Esophagus muscularis mucosa (tissue), 3 donors: ENCODE data around the gene AKAP12.

Experiments
- POLR2A ChIP-seq: fragments of 450-650 bp; IDR thresholded peaks from one replicate; pipeline ENCODE4 v1.6.1; 2017; ENCODE audit warnings: antibody characterized with exemption, moderate library complexity, mild to moderate bottlenecking, low read depth
- TF ChIP-seq, protein P1 (sequence below), 3 experiments: fragments of 200-600 bp in 2 of 3; fragments of 450-650 bp in 1 of 3; sonication (generic) in 2 of 3; IDR thresholded peaks; one replicate each; pipeline ENCODE4 v1.5.1; 2017 to 2019; ENCODE audit warnings: antibody characterized with exemption in 3 of 3, mild to moderate bottlenecking in 2 of 3, moderate library complexity in 1 of 3

DNA sequence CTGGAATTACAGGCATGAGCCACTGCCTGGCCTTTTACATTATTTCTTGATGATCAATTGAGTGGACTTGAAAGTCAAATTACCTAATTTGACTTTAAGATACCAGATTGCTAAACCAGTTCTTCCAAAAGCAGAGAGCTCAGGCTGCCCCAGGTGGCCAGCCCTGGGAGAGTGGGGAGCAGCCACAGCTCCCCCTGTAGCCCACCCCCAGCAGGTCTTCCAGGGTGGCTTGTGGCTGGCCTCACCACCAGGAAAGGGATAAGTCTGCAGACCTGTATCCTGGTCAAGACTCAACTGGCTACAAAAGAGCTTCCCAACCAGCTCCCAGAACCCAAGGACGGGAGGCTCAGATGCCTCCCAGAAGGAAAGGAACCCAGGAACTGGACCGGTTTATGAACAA lies 23.8 kb upstream of the AKAP12 start:
- TF ChIP-seq, protein P1, sequence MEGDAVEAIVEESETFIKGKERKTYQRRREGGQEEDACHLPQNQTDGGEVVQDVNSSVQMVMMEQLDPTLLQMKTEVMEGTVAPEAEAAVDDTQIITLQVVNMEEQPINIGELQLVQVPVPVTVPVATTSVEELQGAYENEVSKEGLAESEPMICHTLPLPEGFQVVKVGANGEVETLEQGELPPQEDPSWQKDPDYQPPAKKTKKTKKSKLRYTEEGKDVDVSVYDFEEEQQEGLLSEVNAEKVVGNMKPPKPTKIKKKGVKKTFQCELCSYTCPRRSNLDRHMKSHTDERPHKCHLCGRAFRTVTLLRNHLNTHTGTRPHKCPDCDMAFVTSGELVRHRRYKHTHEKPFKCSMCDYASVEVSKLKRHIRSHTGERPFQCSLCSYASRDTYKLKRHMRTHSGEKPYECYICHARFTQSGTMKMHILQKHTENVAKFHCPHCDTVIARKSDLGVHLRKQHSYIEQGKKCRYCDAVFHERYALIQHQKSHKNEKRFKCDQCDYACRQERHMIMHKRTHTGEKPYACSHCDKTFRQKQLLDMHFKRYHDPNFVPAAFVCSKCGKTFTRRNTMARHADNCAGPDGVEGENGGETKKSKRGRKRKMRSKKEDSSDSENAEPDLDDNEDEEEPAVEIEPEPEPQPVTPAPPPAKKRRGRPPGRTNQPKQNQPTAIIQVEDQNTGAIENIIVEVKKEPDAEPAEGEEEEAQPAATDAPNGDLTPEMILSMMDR (IDR thresholded peaks at IDR 0.05): no peak
- no peak for TF ChIP-seq POLR2A
